ENCODE data around the gene OR8G1.

Gene OR8G1

DNA sequence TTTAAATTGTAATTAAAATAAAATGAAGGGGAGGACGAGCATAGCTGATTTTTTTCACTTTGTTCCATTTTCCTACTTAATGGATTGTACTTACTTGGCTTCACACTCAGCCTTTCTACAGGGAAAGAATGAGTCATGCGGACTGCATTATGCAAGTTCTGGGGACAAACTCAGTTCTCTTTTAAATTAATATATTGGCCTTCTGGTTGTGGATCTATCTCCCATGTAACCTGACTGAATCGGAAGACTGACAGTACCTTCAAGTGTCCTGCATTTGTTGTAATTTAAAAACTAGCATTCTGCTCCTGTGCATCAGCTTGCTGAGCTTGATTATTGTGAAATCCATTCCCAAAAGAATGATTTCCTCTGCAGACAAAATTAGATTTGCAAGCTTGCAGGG is 60.7 kb downstream of the OR8G1 start:
- Histone ChIP-seq H3K36me3 (ENCODE audit: insufficient read depth, low read length) (no peaks in the 10 kb centered on the region), H3K4me1 (ENCODE audit: control insufficient read depth, insufficient read depth, low read length) (peaks cover 11% of the 10 kb centered on the region), H3K9ac (ENCODE audit: low read depth, low read length) (no peak overlapping the region), H3K4me2 (ENCODE audit: low read length) (no peak overlapping the region), H3K9me3 (replicated peaks; ENCODE audit: low read length) (no peaks in the 10 kb centered on the region), H3K27me3 (ENCODE audit: control insufficient read depth, insufficient read depth, low read length) (no peaks in the 10 kb centered on the region), H3K4me3 (ENCODE audit: low read length) (no peak overlapping the region)

DNA sequence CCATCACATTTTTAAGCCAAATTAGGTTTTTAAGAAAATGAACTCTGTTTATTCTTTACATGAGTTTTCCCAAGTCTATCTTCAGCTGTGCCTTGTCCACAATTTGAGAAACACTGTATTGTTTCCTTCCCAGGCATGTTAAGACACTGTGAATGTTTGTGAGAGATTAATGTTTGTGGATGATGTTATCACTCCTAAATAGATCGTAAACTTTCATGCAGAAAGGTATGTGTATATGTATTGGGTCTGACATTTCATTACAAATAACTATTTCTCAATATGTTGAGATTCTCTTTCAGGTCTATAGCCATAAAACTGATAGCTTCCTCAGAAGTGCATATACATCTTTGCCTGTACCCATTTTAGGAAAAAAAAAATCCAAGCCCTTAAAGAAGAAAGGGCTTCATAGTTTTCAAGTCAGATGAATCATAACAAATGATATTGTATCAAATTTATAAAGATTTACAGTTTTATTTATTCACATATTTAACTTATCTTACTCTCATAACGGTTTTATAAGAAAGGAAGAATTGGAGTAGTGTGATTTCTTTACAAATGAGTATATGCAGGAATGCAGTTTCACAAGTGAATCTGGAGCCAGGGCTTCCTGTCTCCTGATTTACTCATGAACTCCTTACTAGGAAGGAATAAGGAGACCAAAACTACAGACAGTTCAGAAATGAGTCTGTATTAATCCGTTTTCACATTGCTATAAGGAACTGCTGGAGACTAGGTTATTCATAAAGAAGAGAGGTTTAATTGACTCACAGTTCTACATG is 61.6 kb downstream of the OR8G1 start:
- no peaks in the 10 kb centered on the region for H3K36me3 ChIP-seq (ENCODE audit: insufficient read depth, low read length)
- no peak overlapping the region for H3K9ac ChIP-seq (ENCODE audit: low read depth, low read length)
- no peak overlapping the region for H3K4me2 ChIP-seq (ENCODE audit: low read length)
- no peaks in the 10 kb centered on the region for H3K27me3 ChIP-seq (ENCODE audit: control insufficient read depth, insufficient read depth, low read length)
- no peaks in the 10 kb centered on the region for H3K9me3 ChIP-seq (replicated peaks; ENCODE audit: low read length)
- H3K4me3 ChIP-seq (ENCODE audit: low read length): no peak overlapping the region
- H3K4me1 ChIP-seq (ENCODE audit: control insufficient read depth, insufficient read depth, low read length): peaks cover 11% of the 10 kb centered on the region

All from skeletal muscle satellite cell (primary cell).